Measurements from ENCODE around the gene TMPRSS2.

The TMPRSS2 gene

GRCh38 chr21:41480086-41480690 lies 27.8 kb downstream of the TMPRSS2 start:
- DNase-seq = no peak

DNA sequence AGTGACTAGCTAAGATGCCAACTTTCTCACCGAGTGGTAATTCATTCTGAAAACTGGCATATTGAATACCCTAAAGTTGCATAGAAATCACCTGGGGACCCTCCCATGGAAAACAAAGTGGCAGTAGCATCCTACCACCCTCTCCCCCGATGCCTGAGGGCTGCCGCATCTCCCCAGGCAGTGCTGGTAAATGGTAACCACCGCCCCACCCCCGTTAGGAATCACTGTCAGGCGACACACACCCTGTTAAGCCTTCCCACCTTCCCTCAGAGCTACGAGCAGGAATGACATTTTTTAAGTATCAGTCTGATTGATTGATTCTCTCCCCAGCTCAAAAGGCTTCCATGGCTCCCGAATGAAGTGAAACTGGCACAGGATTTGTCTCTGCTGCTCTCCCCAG lies 28.3 kb downstream of the TMPRSS2 start:
- no peak for DNase-seq

DNA sequence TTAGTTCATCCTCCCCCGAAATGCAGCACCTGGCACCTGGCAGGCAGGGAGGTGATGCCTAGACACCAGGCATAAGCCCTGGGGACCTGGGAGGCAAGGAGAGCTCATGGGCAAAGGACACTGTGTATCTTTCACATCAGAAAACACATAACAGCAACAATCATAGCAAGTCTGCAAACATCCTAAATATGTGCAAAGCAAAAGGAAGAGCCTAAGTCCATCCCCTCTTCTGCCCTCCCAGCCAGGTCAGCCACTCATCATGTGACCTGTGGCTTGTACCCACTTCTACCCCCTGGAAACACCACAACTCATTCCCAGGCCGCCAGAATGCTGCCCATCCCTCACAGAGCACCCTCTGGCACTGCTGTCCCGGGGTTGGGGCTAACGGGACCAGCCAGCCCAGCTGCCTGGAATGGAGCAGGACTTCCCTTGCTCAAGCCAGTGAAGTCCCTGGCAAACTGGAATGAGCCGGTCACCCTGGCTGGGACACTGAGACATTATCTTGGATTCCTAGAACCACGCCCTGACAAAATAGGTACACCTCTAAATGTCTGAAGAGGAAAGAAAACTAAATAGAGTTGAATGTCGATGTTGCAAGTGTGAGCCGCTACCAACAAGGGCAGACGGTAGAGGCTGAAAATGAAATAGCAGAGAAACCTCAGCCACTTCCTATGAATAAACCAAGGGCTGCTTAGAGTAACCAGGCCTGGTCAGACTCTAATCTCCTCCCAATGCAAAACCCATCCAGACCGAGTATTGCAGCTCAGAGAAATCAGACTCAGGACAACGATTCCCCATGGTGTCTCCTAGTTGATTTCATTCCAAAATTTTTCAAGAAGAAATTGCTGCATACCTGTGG lies 29.4 kb downstream of the TMPRSS2 start:
- DNase-seq = no peak

DNA sequence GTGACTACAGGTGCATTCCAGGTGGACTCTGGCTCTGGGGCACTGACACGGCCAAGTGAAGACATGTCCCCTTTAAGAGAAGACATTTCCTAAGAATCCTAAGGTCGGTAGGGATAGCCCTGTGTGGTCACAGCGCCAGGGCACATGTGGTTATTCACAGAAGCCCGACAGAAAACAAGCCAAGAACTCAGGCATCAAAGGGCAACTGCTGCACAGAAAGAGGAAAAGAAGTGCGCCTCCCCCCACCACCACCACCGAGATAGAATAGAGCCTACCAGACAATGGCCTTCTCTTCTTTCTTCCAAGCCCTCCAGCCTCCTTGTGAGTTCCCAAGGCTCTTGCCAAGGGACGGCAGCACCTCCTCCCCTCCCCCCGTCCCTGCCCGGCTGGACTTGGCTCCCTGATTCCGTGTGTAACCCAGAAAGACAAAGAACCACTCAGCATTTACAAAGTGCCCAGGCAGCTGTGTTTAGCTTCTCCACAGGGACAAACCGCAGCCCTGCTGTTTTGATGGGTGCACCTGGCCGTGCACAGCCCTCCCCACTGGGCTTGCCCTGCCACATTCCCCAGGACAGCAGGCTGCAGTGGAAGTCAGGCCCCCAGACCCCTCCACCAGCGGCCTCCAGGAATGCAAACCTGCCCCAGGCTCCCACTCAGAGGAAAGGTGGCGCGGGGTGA lies 30.2 kb downstream of the TMPRSS2 start:
- no peak for DNase-seq

DNA sequence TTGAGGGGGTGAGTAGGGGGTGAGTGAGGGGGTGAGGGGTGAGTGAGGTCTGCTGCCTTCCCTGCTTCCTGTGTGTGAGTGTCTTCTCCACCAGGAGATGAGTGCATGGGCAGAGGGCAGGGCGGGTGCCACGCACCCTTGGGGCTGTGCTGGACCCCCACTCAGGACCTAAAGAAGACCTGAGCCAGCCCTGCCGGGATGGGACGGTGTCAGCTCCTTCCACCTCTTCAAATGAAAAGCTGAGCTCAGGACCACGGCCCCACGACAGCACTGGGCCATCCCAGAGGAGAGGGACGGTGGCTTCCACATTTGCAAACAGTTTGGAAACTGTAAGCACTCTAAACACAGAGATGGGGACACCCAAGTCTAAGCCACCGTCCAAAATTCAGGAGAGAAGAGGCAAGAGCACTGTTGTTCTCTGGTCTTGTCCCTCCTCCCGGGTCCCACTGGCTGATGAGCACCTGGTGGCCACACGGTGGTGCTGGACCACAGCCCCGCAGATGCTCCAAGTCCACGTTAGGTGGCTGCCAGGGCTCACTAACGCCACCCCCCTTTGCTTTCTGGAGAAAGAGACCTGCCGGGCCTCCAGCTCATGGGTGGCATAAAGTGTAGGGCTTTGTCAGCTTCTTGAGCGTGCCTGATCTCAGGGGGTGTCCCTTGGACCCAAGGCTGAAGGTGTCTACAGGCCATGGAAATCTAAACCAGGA lies 32.1 kb downstream of the TMPRSS2 start:
- DNase-seq = no peak

DNA sequence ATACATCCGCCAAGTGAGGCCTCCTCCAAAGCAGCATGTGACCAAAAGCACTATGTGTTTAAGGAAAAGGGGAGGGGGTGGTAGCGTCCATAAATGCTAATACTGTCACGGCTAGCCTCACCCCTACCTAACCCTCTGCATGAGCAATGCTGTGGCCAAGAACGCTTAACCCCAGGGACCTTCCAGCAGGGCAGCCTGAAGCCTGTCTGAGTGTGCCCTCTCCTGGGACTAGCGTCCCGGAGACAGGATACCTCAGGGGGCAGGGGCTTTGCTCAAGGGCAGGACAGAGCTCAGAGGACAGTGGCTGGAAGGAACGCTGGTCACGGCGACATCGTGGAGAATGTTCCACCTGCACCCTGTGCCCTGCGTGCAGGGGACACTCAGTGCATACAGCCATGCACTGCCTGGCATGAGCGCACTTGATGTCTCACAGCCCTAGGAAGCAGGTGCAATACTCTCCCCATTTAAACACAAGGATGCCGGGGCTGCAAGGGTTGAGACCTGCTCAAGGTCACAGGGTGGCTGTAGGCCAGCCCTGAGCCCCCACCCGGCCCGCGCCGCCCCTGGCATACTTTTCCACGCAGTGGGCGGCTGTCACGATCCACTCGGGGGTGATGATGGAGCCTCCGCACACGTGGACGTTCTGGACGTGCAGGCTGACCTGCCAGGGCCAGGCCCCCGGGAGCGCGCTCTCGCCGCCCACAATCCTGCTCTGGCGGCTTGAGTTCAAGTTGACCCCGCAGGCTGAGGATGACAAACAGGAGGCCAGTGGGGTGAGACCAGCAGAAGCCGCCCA lies 35.0 kb downstream of the TMPRSS2 start:
- no peak for DNase-seq

DNA sequence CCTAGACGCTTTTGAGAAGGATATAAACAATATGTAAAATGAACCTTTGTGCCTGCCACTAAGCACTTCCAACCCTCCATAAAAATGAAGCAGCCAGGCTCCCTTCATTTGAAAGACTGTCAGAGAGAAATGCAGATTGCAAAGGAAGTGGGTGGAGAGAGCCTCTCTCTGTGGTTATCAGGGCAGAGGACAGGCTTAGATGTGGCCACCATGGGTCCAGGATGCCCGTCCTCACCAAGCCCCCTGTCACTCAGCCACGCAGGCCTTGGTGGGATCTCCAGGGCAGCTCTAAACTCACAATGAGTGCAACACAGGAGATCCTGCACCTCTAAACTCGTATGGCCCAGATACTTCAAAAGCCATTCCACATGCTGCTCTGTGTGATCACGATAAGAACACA lies 37.9 kb downstream of the TMPRSS2 start:
- no peak for DNase-seq

- DNase-seq = no peak
Observed at GRCh38 chr21:41466024-41466820, 41.7 kb downstream of the TMPRSS2 start.

GRCh38 chr21:41465176-41465781 lies 42.7 kb downstream of the TMPRSS2 start:
- DNase-seq = no peak

GRCh38 chr21:41460578-41461527 lies 47.1 kb downstream of the TMPRSS2 start:
- peak; percentile 45 for DNase-seq

- DNase-seq = no peak
Observed at GRCh38 chr21:41459884-41460534, 47.9 kb downstream of the TMPRSS2 start.

DNA sequence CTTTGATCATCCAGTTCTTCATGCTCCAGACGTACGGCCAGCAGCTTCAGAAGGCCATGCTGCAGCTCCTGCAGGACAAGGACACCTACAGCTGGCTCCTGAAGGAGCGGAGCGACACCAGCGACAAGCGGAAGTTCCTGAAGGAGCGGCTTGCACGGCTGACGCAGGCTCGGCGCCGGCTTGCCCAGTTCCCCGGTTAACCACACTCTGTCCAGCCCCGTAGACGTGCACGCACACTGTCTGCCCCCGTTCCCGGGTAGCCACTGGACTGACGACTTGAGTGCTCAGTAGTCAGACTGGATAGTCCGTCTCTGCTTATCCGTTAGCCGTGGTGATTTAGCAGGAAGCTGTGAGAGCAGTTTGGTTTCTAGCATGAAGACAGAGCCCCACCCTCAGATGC lies 49.4 kb downstream of the TMPRSS2 start:
- no peak for DNase-seq

DNA sequence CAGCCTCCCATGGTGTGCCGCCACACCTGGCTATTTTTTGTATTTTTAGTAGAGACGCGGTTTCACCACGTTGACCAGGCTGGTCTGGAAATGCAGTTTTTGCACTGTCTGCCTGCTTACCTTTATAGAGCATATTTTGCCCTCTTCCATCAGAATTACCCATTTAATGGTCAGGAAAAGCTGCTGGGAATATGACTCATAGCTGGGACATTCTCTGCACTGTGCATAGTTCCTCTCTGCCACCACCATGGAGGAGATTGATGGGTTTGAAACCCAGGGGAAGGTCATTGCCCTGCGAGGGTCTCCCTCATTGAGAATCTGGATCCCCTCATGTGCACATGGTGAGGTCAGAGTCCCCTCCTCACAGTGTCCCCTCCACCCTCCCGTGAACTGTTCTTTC lies 49.8 kb downstream of the TMPRSS2 start:
- DNase-seq = no peak

- DNase-seq = no peak
Observed at GRCh38 chr21:41453761-41454160, 54.2 kb downstream of the TMPRSS2 start.

GRCh38 chr21:41453198-41453597 lies 54.8 kb downstream of the TMPRSS2 start:
- no peak for DNase-seq

- DNase-seq = no peak
Observed at GRCh38 chr21:41451753-41452676, 55.9 kb downstream of the TMPRSS2 start.

- DNase-seq = no peak
Observed at GRCh38 chr21:41449613-41450012, 58.3 kb downstream of the TMPRSS2 start.

GRCh38 chr21:41447356-41447755 lies 60.6 kb downstream of the TMPRSS2 start:
- no peak for DNase-seq

All from stimulated activated CD4-positive, alpha-beta T cell treated with anti-CD3 and anti-CD28 coated beads, Interleukin-1b, Interleukin-23, amount 100 ng/mL, for 48 hours (primary cell).